Ishikawa (cell line): ENCODE results near the gene LHPP.

ENCODE experiments used
- CEBPB ChIP-seq: IDR thresholded peaks from 2 replicates; pipeline ENCODE4 v1.6.1; 2012
- CREB1 ChIP-seq: IDR thresholded peaks from 2 replicates; pipeline ENCODE4 v1.6.1; 2012; ENCODE audit warnings: low read depth
- EGR1 ChIP-seq: IDR thresholded peaks from 2 replicates; pipeline ENCODE4 v1.6.1; 2012
- EP300 ChIP-seq: IDR thresholded peaks from 2 replicates; pipeline ENCODE4 v1.6.1; 2012; ENCODE audit warnings: borderline replicate concordance
- FOXM1 ChIP-seq: IDR thresholded peaks from 2 replicates; pipeline ENCODE4 v1.6.1; 2012; ENCODE audit warnings: low read depth, borderline replicate concordance
- NFIC ChIP-seq: IDR thresholded peaks from 2 replicates; pipeline ENCODE4 v1.6.1; 2012
- RAD21 ChIP-seq: IDR thresholded peaks from 2 replicates; pipeline ENCODE4 v1.6.1; 2012; ENCODE audit warnings: low read depth
- REST ChIP-seq: IDR thresholded peaks from 2 replicates; pipeline ENCODE4 v1.6.1; 2012; ENCODE audit warnings: low read depth, mild to moderate bottlenecking
- TAF1 ChIP-seq: IDR thresholded peaks from 2 replicates; pipeline ENCODE4 v1.6.1; 2012; ENCODE audit warnings: low read depth, mild to moderate bottlenecking
- TCF12 ChIP-seq: IDR thresholded peaks from 2 replicates; pipeline ENCODE4 v1.6.1; 2012; ENCODE audit warnings: low read depth
- TEAD4 ChIP-seq: IDR thresholded peaks from 2 replicates; pipeline ENCODE4 v1.6.1; 2012
- YY1 ChIP-seq: IDR thresholded peaks from 2 replicates; pipeline ENCODE4 v1.6.1; 2012; ENCODE audit warnings: low read depth
- ZBTB7A ChIP-seq: IDR thresholded peaks from 2 replicates; pipeline ENCODE4 v1.6.1; 2012; ENCODE audit warnings: low read depth
- TF ChIP-seq, protein P1 (sequence below): IDR thresholded peaks from 2 replicates; pipeline ENCODE4 v1.6.1; 2012
- TF ChIP-seq, protein P2 (sequence below): IDR thresholded peaks from 2 replicates; pipeline ENCODE4 v1.6.1; 2012

The LHPP gene

GRCh38 chr10:124614003-124614659 is 152.5 kb downstream of the LHPP start:
- no peak for TF ChIP-seq EGR1
- TF ChIP-seq FOXM1, result no peak
- no peak for TF ChIP-seq EP300
- no peak for TF ChIP-seq REST
- TF ChIP-seq CEBPB, result no peak
- no peak for TF ChIP-seq TEAD4
- TF ChIP-seq ZBTB7A, result no peak
- TF ChIP-seq NFIC, result no peak
- TF ChIP-seq, protein P1, sequence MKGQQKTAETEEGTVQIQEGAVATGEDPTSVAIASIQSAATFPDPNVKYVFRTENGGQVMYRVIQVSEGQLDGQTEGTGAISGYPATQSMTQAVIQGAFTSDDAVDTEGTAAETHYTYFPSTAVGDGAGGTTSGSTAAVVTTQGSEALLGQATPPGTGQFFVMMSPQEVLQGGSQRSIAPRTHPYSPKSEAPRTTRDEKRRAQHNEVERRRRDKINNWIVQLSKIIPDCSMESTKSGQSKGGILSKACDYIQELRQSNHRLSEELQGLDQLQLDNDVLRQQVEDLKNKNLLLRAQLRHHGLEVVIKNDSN, result no peak
- no peak for TF ChIP-seq YY1
- TF ChIP-seq, protein P2, sequence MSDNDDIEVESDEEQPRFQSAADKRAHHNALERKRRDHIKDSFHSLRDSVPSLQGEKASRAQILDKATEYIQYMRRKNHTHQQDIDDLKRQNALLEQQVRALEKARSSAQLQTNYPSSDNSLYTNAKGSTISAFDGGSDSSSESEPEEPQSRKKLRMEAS, result no peak
- no peak for TF ChIP-seq CREB1
- no peak for TF ChIP-seq TCF12
- TF ChIP-seq RAD21, result no peak

GRCh38 chr10:124615259-124615658 is 153.6 kb downstream of the LHPP start:
- TF ChIP-seq, protein P1, result no peak
- TF ChIP-seq ZBTB7A (no peak), TAF1 (no peak), CREB1 (no peak), RAD21 (no peak), REST (no peak)

- TF ChIP-seq YY1 (no peak), ZBTB7A (0 out of 2 replicates have a peak, but pooled peaks have one; percentile 21)
These were observed 154.6 kb downstream of the LHPP start for GRCh38 chr10:124616040-124616835.

- no peak for TF ChIP-seq EGR1
- TF ChIP-seq CREB1, result no peak
- TF ChIP-seq YY1, result no peak
- no peak for TF ChIP-seq CEBPB
These were observed 155.2 kb downstream of the LHPP start for GRCh38 chr10:124616836-124617130.

DNA sequence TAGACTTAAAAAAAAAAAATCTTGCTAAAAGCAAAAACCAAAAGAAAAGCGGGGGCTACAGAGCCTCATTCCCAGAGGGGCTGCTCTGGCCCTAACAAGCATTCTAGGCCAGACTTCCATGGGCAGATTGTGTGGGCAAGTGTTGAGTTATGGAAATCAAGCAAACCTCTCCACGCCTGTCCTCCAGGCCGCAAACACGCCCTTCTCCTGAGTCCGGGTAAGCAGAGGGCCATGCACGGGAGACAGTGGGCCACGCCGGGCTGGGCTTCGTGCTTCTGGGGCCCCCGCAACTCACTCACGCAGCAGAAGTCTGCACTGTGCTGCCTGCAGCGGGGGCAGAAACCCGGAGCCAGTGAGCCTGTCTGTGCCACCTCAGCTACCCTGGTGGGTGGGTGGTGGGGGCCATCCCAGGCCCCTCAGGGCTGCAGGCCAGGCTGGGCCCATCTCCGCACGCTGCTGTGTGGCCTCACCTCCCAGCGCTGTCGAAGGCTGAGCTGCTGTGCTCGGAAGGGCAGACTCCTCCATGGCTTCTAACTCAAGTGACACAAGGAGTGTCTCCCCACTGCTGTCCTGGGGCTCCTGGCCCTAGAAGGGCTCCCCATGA is 156.9 kb downstream of the LHPP start:
- TF ChIP-seq TEAD4 (no peak), TAF1 (no peak), YY1 (no peak), RAD21 (no peak), CREB1 (no peak), CEBPB (no peak), EP300 (no peak), REST (no peak), EGR1 (no peak)
- TF ChIP-seq, protein P2, result no peak
- TF ChIP-seq, protein P1, result no peak
